GM21526 (cell line): ENCODE measurements around the gene GPSM3.
"Not testable (repeated sequence)": the region's sequence is repeated elsewhere in the genome, so short reads cannot be mapped to it uniquely, and the experiment has no call there.

ENCODE experiments used
- ATAC-seq: cut with Tn5 transposase; IDR thresholded peaks from one replicate; pipeline ENCODE4 v1.9.1; 2021; ENCODE audit warnings: moderate library complexity; ENCODE audit not compliant: unreplicated experiment, low FRiP score

Gene GPSM3

DNA sequence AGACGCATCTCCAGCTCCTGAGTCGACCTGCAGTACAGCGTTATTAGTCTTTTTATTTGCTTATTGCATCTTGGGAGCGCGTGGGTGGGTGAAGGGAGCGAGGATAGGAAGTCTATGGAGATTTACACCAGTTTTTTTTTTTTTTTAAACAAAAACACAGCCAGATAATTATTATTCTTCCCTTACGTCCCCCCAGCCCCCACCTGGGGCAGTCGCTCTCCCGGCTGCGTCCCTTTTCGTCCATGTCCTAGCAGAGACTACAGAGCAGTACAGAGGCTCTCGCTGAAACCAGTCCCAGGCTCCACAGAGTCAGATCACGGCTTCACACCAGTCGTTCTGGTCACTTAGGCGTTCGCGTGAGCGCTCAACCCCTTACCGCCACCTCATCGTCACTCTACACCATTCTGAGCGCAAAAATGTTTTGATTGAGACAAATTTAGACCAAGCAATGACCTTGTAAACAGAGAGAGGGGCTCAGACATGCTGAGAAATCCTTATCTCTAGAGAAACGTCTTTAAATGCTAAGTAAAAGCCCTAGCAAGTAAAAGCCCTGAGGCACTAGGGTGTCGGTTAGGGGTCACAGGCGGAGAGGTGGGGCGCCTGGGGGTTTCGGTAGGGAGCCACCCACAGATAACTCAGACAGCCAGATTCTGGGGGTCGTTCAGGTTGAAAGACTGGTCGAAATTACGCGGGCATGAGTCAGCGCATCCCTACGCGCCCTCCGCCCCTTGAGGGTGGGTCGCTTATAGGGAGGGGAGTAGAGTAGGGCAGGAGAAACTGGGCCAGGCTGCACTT lies 39.5 kb downstream of the GPSM3 start:
- no peak for ATAC-seq

GRCh38 chr6:32151863-32152768 lies 40.3 kb downstream of the GPSM3 start, which contains the start of gene PRRT1:
TSS of gene PRRT1 (minus strand) at chr6:32151939. CDS start at chr6:32151827, 112 bp downstream.
- no peak for ATAC-seq

DNA sequence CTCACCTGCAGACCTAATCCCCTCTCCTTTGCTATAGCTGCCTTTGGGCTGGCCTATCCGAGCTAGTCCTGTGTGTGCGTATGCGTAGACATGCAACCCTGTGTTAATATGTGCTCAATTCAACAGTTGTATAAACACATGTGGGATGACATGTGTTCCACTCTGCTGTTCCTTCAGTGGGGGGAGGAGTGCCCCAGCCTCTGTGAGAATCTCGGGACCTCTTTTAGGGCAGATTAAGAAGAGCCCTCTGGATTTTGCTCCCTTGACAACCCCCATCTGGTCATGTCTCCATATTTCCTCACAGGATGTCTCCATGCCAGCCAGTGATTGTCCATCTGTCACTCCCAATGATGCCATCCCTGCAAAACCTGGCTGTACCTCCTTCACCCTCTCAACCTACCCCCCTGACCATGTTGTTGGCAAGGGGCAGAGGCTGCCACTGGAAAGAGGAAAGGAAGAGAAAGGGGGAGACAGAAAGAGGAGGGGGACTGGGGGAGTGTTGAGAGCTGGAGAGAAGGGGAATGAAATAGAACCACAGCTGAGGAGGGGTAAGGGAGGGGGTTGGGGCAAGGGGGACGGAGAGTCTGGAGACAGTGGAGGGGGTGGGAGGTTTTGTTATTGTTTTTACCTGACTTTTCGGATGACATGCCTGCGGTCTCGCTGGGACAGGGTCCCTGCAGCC lies 41.1 kb downstream of the GPSM3 start:
- no peak for ATAC-seq

DNA sequence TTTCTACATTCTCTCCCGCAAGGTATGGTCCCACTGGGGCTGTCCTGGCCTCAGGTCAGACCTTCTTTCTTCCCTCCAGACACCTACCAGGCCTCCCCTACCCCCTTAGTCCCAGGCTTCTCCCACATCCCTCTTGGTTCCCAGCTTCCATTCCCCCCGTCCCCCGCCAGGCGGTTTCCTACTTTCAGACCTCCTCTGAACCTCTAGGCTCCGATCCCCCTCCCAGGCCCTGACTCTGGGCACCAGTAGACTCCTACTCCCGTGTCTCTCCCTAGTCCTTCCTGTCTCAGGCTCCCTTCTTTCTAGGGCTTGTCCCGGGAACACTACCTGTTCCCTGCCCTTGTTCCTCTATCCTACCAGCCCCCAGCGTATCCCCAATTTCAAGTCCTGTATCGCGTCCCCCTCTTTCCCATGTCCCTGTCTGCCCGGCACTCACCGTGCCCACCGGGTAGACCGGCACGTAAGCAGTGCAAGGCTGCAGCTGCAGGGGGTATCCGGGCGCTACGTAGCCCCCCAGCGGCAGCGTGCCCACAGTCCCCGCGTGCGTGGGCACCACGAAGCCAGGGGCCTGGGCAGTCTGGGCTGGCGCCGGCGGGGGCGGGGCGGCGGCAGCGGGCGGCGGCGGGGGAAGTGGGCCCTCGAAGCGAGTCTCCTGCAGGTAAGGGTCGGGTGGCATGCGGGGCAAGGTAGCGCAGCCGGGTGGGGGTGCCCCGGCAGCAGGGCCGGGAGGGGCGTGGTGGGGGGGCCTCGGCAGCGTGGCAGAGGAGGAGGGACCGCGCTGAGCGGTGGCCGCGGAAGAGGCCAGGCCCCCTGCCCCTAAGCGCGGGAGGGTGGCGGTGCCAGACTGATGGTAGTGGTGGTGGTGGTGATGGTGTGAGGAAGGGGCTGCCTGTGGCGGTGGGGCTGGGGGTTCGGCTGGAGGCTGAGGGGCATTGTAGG lies 42.2 kb downstream of the GPSM3 start:
- no peak for ATAC-seq

- no peak for ATAC-seq
Measured at GRCh38 chr6:32149092-32149755, 43.2 kb downstream of the GPSM3 start.

DNA sequence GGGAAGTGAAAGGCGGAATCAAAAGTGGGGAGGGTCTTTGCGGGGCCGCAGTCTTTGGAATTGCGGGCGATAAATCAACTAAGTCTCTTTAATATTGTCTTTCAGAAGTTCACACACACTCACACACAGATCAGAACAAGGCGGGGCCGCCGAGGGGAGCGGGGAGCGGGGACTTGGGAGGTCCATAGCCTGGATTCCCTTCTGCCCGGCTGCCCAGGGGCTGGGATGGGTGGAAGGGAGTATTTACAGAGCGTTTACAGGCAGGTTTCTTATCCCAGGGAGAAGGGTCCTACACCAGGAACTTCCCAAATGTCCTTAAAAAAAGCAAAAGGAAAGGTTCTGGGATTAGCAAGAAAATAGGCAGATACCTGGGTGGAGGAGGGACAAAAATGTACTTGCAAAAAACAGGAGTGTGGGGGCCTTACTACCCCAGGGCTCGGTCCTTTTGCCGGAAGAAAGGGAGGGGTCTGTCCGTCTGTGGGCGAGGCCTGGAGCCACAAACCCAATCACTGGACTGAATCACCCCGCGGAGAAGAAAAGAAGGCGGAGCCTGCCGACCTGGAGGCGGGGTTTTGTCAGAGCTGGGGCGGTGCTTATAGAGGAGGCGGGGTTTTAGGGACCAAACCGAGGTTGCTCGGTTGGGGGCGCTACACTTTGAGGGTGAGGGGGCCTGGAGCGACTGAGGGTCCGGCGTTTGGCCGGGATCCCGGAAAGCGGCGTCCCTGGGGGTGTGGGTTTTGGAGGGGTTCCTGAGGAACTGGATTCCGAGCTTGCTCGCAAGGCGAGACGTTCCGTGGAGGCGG lies 44.0 kb downstream of the GPSM3 start:
- no peak for ATAC-seq

- no peak for ATAC-seq
Measured at GRCh38 chr6:32147401-32148132, 44.9 kb downstream of the GPSM3 start.

DNA sequence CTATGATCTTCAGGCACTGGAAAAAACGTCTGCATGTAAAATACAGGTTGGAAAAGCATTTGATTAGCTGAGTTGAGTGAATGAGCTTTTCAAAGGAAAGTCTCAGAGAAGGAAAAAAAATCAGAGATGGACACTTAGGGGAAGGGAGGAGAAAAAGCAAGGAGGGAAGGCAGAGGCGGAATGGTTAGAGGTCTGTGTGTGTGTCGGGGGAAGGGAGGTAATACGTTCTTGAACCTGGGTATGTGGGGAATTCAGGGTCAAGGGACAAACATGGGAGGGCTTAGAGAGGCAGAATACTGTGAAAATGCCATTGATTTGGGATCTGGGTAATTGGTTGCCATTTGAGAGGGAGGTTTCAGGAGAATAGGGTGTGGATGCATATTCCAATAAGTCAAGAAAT lies 45.8 kb downstream of the GPSM3 start:
- no peak for ATAC-seq

GRCh38 chr6:32146287-32146686 lies 46.2 kb downstream of the GPSM3 start:
- ATAC-seq = no peak

DNA sequence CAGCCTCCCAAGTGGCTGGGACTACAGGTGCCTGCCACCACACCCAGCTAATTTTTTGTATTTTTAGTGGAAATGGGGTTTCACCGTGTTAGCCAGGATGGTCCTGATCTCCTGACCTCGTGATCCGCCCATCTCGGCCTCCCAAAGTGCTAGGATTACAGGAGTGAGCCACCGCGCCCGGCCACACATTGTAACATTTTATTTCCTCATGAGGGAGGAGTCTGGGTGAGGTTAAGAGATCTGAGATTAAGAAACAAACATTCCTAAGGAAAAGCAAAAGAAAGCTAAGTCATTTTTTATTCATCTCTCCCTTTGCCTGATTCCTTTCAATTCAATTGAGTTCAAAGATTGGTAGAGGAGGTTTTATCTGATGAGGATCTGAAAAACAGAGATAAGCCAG lies 48.2 kb downstream of the GPSM3 start:
- ATAC-seq = not testable (repeated sequence)
